Panc1 (cell line): ENCODE measurements around the gene NCAPH2. TPM values are rescaled to one million over a fixed set of nuclear protein-coding genes. Genes with fewer than 3 reads are reported as not detected.

Experiments used
- ATAC-seq: fragments of 200-7000 bp; cut with Tn5 transposase; 2 replicates; pipeline ENCODE4 v1.9.1; 2020; ENCODE audit warnings: mild to moderate bottlenecking, moderate library complexity
- Bru-seq: library from RNA; stranded (reverse); fragments of 400-500 nt; gene quantifications from one replicate; lab custom pipeline; 2021; lab: Mats Ljungman, UMichigan
- BruChase-seq, 2 experiments: library from RNA; stranded (reverse); fragments of 400-500 nt; gene quantifications; one replicate each; lab custom pipeline; 2021; lab: Mats Ljungman, UMichigan
- BruUV-seq: library from RNA; stranded (reverse); fragments of 400-500 nt; replicated peaks from 2 replicates; lab custom pipeline; 2021; lab: Mats Ljungman, UMichigan
- CTCF ChIA-PET: fragments of 300-600 bp; sonication (Branson Sonifier 250); formaldehyde crosslinking; loops from one replicate; lab custom pipeline; 2022; ENCODE audit warnings: antibody characterized with exemption; lab: Charles Lee
- POLR2A ChIA-PET: fragments of 300-600 bp; sonication (Branson Sonifier 250); formaldehyde crosslinking; loops from one replicate; lab custom pipeline; 2022; ENCODE audit warnings: antibody characterized with exemption; lab: Charles Lee
- DNase-seq: peaks from one replicate; pipeline ENCODE4 v3.0.0-alpha.2; 2010; ENCODE audit warnings: low read depth, low spot score
- H3K27ac ChIP-seq: 2 replicates; pipeline ENCODE4 v1.5.1; 2011; ENCODE audit warnings: mild to moderate bottlenecking, low read length, inconsistent platforms
- H3K27me3 ChIP-seq: fragments of 200-500 bp; sonication (Bioruptor generic); 2 replicates; pipeline ENCODE4 v1.6.0; 2014; ENCODE audit warnings: low read length, inconsistent platforms; ENCODE audit not compliant: control insufficient read depth, insufficient read depth
- H3K36me3 ChIP-seq: fragments of 200-500 bp; sonication (Bioruptor generic); 2 replicates; pipeline ENCODE4 v1.5.1; 2014; ENCODE audit warnings: inconsistent platforms, mild to moderate bottlenecking, low read length, moderate library complexity; ENCODE audit not compliant: control insufficient read depth, insufficient read depth
- H3K4me1 ChIP-seq: 2 replicates; pipeline ENCODE4 v1.5.1; 2011; ENCODE audit warnings: inconsistent platforms, mild to moderate bottlenecking, low read length, moderate library complexity; ENCODE audit not compliant: control insufficient read depth, insufficient read depth
- H3K4me3 ChIP-seq, 2 experiments: 2 replicates each; pipeline ENCODE4 v1.5.1; 2011 to 2012; ENCODE audit warnings: low read depth in 2 of 2, low read length in 2 of 2, mild to moderate bottlenecking in 2 of 2, inconsistent platforms in 1 of 2, moderate library complexity in 1 of 2
- H3K9me3 ChIP-seq: fragments of 200-500 bp; sonication (Bioruptor generic); 2 replicates; pipeline ENCODE4 v1.5.1; 2014; ENCODE audit warnings: low read depth, mild to moderate bottlenecking, inconsistent platforms, low read length, moderate library complexity; ENCODE audit not compliant: control insufficient read depth, insufficient read depth
- CTCF ChIP-seq: fragments of 450-650 bp; IDR thresholded peaks from 2 replicates; pipeline ENCODE4 v1.5.1; 2017; ENCODE audit warnings: mild to moderate bottlenecking
- POLR2AphosphoS5 ChIP-seq: IDR thresholded peaks from 2 replicates; pipeline ENCODE4 v1.6.1; 2012; ENCODE audit warnings: mild to moderate bottlenecking, low read depth, low read length, moderate library complexity
- REST ChIP-seq, 2 experiments: IDR thresholded peaks; 2 replicates each; pipeline ENCODE4 v1.6.1; 2011 to 2012; ENCODE audit warnings: low read depth in 2 of 2, control low read depth in 1 of 2, low read length in 1 of 2, mild to moderate bottlenecking in 1 of 2, moderate library complexity in 1 of 2; ENCODE audit not compliant: insufficient read depth in 1 of 2
- SIN3A ChIP-seq: IDR thresholded peaks from 2 replicates; pipeline ENCODE4 v1.6.1; 2012; ENCODE audit warnings: low read depth, mild to moderate bottlenecking, low read length, moderate library complexity, borderline replicate concordance; ENCODE audit not compliant: insufficient read depth
- TCF7L2 ChIP-seq: IDR thresholded peaks from 2 replicates; pipeline ENCODE4 v1.6.1; 2011; ENCODE audit warnings: mild to moderate bottlenecking, low read depth, low read length, inconsistent platforms
- in situ Hi-C: cut with HindIII; loops from 2 replicates; pipeline ENCODE4 v1.10.0; 2016; ENCODE audit warnings: low sequenced_read_pairs, low pct_unique_long_range_greater_than_20kb
- intact Hi-C: fragments of 100-400 bp; cut with micrococcal nuclease; formaldehyde crosslinking; loops from one replicate; pipeline ENCODE4 v1.10.0; 2022; ENCODE audit not compliant: unreplicated experiment
- long read RNA-seq: library from polyadenylated mRNA; unstranded; transcript quantifications from one replicate; pipeline ENCODE4 v2.0.0, GENCODE V29; 2021; ENCODE audit not compliant: unreplicated experiment
- polyA plus RNA-seq: library from polyadenylated mRNA; unstranded; fragments of >200 nt; gene quantifications from one replicate; pipeline ENCODE4 v1.2.1, GENCODE V29; 2012; ENCODE audit warnings: missing spikeins; ENCODE audit not compliant: insufficient read length
- total RNA-seq: library from RNA; stranded (reverse); gene quantifications from one replicate; pipeline ENCODE4 v1.2.1, GENCODE V29; 2021; ENCODE audit not compliant: unreplicated experiment

Gene NCAPH2
- total RNA-seq, result 55.6 TPM
- polyA plus RNA-seq, result 44.9 TPM
- Bru-seq, nascent RNA, result percentile 62 among the genes with signal in this experiment
- BruChase-seq, experiment 1, labeled RNA remaining after a 2-hour chase, result percentile 72 among the genes with signal in this experiment
- BruChase-seq, experiment 2, labeled RNA remaining after a 6-hour chase, result percentile 71 among the genes with signal in this experiment
- long read RNA-seq, transcript NCAPH2-205 (20 exons, 2,037 nt), result major isoform, 70 of 141 reads
- long read RNA-seq, partial matches to known transcripts, result 15 of 141 reads
- long read RNA-seq, other reads (novel, unspliced or antisense), result 52 of 141 reads

- peak; percentile 82 for ATAC-seq
- POLR2A ChIA-PET, result interaction anchor here (0.6 to 0.7 kb wide), 4 partner anchors 15 to 53 kb away, joined by 3 to 6 read pairs (median 4); no protein-coding TSS in a partner anchor
These were observed at the start of gene NCAPH2 for GRCh38 chr22:50507991-50508884. NCAPH2 (plus strand) TSS chr22:50508224; CDS start chr22:50508338, 114 bp downstream.

More at GRCh38 chr22:50507991-50508884, at the start of gene NCAPH2:
- in situ Hi-C loops, result no loop called here
- H3K27me3 ChIP-seq, result no peaks in the 10 kb centered on the region
- H3K27ac ChIP-seq, result peak within 1 kb of the TSS; percentile 87
- CTCF ChIA-PET, result interaction anchor here (0.6 to 1.4 kb wide), 3 partner anchors 17 to 266 kb away, joined by 4 to 10 read pairs (median 6); partner anchors contain the start of gene SCO2
- DNase-seq, result no peak
- H3K9me3 ChIP-seq, result no peaks in the 10 kb centered on the region
- peaks cover 5% of the 10 kb centered on the region for H3K4me1 ChIP-seq
- peak within 1 kb of the TSS; percentile 85 to 91 for H3K4me3 ChIP-seq
- peaks cover 4% of the 10 kb centered on the region for H3K36me3 ChIP-seq
- intact Hi-C loops, result no loop called here
- TF ChIP-seq CTCF, result no peak
- TF ChIP-seq SIN3A, result no peak
- TF ChIP-seq TCF7L2, result no peak
- peak; percentile 61; the same call in 1 of the 2 replicates for TF ChIP-seq POLR2AphosphoS5
- 0 out of 4 replicates have a peak, but pooled peaks of 1 of the 2 experiments have one; percentile 25 for TF ChIP-seq REST (IDR thresholded peaks at IDR 0.05; ENCODE audit: insufficient read depth in 1 of 2, low read depth in 2 of 2, low read length in 1 of 2)
- no TSS peak for BruUV-seq
